Thymus (tissue), 11 donors: ENCODE measurements around the gene HHEX. TPM values are rescaled to one million over a fixed set of nuclear protein-coding genes. Genes with fewer than 3 reads are reported as not detected.

ENCODE experiments used
- DNase-seq, 9 donors: peaks; one replicate each; pipeline ENCODE4 v3.0.0-alpha.2; 2013; ENCODE audit warnings: low spot score in 9 of 9, low read depth in 6 of 9, missing footprints in 1 of 9
- H3K27ac ChIP-seq, 2 donors: one replicate each; pipeline ENCODE4 v1.5.1; 2013; ENCODE audit warnings: control low read depth in 1 of 2, low read depth in 1 of 2, low read length in 1 of 2, mild to moderate bottlenecking in 1 of 2, moderate library complexity in 1 of 2
- H3K27me3 ChIP-seq, 2 donors: one replicate each; pipeline ENCODE4 v1.5.1; 2013; ENCODE audit warnings: low read length in 1 of 2; ENCODE audit not compliant: control insufficient read depth in 2 of 2, insufficient read depth in 1 of 2
- H3K36me3 ChIP-seq, 2 donors: one replicate each; pipeline ENCODE4 v1.5.1; 2013; ENCODE audit warnings: low read length in 1 of 2, mild to moderate bottlenecking in 1 of 2, moderate library complexity in 1 of 2; ENCODE audit not compliant: control insufficient read depth in 2 of 2, insufficient read depth in 2 of 2
- H3K4me1 ChIP-seq, 2 donors: one replicate each; pipeline ENCODE4 v1.5.1; 2013; ENCODE audit warnings: low read length in 2 of 2; ENCODE audit not compliant: control insufficient read depth in 2 of 2, insufficient read depth in 2 of 2
- H3K4me3 ChIP-seq, 2 donors: one replicate each; pipeline ENCODE4 v1.5.1; 2013; ENCODE audit warnings: low read length in 2 of 2, control low read depth in 1 of 2, mild to moderate bottlenecking in 1 of 2
- H3K9me3 ChIP-seq, 2 donors: one replicate each; pipeline ENCODE4 v1.5.1; 2013; ENCODE audit warnings: low read length in 1 of 2, mild to moderate bottlenecking in 1 of 2; ENCODE audit not compliant: control insufficient read depth in 2 of 2, insufficient read depth in 1 of 2
- WGBS: extraction: QIAGEN DNeasy Blood & Tissue Kit; methylation state at CpG from one replicate; pipeline ENCODE4 v1.1.7; 2013; 5-methylcytosine and 5-hydroxymethylcytosine counted together
- polyA plus RNA-seq: library from polyadenylated mRNA; stranded (reverse); fragments of 200-250 nt; gene quantifications from one replicate; pipeline ENCODE4 v1.2.3, GENCODE V29; 2013
- total RNA-seq: library from RNA; stranded (reverse); fragments of 120-200 nt; gene quantifications from one replicate; pipeline ENCODE4 v1.2.4, GENCODE V29; 2013
- donor health status: healthy.

The HHEX gene
- total and polyA plus RNA-seq, 2 donors, result 3.0 to 13.5 TPM

GRCh38 chr10:92742331-92743228 is 52.8 kb downstream of the HHEX start:
- H3K27ac ChIP-seq, result no peak overlapping the region
- no peak for DNase-seq
- H3K27me3 ChIP-seq, result no peaks in the 10 kb centered on the region
- 93% methylated on average over 9 of the region's 9 CpGs for WGBS
- no peaks in the 10 kb centered on the region for H3K9me3 ChIP-seq
- H3K4me1 ChIP-seq, result no peaks in the 10 kb centered on the region
- no peaks in the 10 kb centered on the region for H3K36me3 ChIP-seq
- H3K4me3 ChIP-seq, result no peak overlapping the region

Other genes starting within 250 kb of the HHEX start
- gene IDE, start 115.9 kb upstream of the HHEX start, total RNA-seq, result 15.9 TPM
- gene IDE, start 115.9 kb upstream of the HHEX start, polyA plus RNA-seq, result 14.8 TPM
- 39.9 TPM for gene KIF11, start 96.8 kb upstream of the HHEX start, total RNA-seq
- gene KIF11, start 96.8 kb upstream of the HHEX start, polyA plus RNA-seq, result 4.6 TPM
- 17.4 TPM for gene EXOC6, start 158.6 kb downstream of the HHEX start, total RNA-seq
- gene EXOC6, start 158.6 kb downstream of the HHEX start, polyA plus RNA-seq, result 10.6 TPM